IPS DF 4.7 (cell line): ENCODE results near the gene UBN2.
"Not testable (repeated sequence)": the region's sequence is repeated elsewhere in the genome, so short reads cannot be mapped to it uniquely, and the experiment has no call there.

Experiments used
- DNase-seq: peaks from one replicate; pipeline ENCODE4 v3.0.0-alpha.2; 2013; ENCODE audit warnings: low spot score; ENCODE audit errors: extremely low read depth

The UBN2 gene

DNA sequence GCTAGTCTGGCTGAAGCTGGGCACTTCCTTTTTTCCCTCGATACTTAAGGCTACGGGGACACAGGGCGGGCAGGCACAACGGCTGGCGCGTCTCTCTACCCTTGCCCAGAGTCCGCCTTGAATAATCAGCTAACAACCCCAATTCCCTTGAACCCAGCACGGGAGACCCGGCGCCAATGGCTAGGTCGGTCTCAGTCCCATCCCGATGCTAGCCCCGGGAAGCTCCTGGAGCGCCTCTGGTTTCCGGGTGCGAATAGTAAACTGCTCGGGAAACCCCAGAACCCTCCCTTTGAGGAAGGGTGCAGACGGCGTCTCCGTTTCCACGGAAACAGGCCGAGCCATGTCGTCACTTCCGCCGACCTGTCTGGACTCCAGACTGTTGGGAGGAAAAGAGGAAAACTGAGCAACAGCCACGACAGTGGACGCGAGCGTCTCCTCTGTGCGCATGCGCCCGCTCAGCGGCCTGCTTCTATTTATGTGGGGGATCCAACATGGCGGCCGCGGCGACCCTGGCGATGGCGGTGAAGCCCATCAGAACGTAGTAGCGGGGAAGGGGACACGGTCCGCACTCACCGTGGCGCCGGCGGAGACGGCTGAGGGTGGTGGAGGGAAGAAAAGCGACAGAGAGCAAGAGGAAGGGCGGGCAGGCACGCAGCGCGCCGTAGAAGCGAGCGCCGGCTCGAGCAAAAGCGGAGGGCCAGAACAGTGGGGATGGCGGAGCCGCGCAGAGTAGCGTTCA, at the start of gene UBN2:
TSS of gene UBN2 (plus strand) at position 464 of the 739 bp plus-strand sequence. CDS start at position 712, 248 bp downstream.
- peak; percentile 99 for DNase-seq

- DNase-seq, result no peak
These were observed 49.6 kb upstream of the UBN2 start for GRCh38 chr7:139181404-139181803.

GRCh38 chr7:139182363-139182762, 48.7 kb upstream of the UBN2 start:
- peak; percentile 66 for DNase-seq

- no peak for DNase-seq
These were observed 47.8 kb upstream of the UBN2 start for GRCh38 chr7:139183251-139183650.

DNA sequence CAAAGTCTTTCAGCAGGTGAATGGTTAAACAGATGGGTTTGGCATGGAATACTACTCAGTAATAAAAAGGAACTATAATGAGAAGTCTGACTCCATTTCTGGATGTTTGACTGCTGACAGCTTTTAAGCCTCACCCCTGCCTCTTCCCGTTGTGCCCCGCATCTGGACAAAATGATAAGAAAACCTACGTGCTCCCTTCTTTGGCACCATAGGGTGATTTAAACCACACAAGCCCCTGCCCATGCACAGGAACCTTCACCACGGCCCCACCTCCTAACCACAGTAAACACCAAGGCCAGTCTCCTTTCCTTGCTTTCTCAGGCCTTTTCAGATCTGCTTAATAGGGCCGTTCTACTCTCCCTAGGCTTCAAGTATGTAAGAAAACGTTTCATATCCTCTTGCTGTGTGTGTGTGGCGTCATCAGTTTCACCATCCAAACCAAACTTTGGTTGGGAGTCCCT, 47.1 kb upstream of the UBN2 start:
- no peak for DNase-seq

DNA sequence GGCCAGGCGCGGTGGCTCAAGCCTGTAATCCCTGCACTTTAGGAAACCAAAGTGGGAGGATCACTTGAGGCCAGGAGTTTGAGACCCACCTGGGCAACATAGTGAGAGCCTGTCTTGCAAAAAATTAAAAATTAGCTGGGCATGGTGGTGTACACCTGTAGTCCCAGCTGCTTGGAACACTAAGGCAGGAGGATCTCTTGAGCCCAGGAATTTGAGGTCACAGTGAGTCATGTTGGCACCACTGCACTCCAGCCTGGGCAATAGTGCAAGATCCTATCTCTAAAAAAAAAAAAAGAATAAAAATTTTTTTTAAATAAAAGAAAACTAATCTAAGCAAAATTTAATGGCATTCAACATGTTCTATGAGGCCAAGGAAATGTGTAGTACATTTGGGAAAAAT, 44.9 kb upstream of the UBN2 start:
- no peak for DNase-seq

DNA sequence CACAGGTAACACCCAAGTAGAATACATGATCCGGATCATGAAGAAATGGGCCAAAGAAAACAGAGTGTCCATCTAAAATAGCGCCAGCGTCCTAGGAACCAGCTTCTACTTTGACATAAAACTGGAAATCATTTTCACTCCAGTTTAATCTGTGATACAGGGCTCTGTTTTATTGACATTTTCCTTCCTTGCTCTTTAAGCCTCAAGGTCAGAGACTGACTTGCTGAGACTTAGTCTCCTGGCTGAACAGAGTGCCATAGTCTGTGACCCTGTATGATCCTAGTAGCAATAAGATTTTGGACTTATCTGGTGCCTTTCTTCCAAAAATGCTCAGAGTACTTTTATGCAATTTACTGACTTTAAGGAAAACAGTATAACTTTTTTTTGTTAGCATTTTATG, 41.7 kb upstream of the UBN2 start:
- DNase-seq, result no peak

DNA sequence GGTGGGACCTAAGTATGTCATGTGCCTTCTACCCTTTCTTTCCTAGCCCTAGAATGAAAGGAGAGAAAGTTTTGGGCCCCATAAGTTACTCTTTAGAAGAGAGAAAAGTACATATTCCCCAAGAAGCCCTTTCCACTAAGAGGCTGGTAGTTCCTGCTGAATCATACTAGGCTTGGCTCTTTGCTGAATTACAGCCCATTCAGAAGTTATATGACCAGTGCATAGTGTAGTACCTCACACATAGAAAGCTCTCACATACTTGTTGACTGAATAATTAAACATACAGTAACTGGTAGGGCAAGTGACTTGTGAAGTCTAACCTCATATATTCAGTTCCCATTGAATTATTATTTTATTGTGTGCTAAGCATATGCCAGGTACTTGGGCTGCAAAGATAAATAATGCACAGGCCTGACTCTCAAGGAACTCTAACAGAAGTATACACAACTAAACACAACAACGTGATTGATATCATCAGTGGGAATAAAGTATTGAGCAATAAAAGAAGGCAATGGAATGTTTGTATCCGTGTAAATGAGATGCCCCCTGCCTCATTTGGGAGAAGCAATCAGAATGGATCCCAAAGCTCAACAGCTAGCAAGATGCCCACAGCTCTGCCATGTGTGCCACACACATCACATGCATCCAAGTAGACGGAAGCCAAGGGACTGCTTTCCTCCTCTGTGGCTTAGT, 38.9 kb upstream of the UBN2 start:
- DNase-seq, result no peak

GRCh38 chr7:139200382-139200781, 30.7 kb upstream of the UBN2 start:
- no peak for DNase-seq

DNA sequence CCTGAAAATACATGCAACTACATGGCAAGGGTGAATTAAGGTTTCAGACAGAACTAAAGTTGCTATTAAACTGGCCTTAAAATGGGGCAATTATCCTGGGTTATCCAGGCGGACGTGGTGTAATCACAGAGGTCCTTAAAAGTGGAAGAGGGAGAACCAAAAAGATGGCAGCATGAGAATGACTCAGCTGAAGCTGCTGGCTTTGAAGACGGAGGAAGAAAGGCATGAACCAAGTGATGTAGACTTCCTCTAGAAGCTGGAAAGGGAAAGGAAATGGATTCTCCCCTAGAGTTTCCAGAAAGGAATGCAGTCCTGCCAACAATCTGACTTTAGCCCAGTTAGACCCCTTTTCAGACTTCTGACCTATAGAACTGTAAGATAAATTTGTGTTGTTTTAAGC, 27.0 kb upstream of the UBN2 start:
- DNase-seq, result no peak

- no peak for DNase-seq
These were observed 25.2 kb upstream of the UBN2 start for GRCh38 chr7:139205843-139206242.

GRCh38 chr7:139212133-139212532, 18.9 kb upstream of the UBN2 start:
- no peak for DNase-seq

- DNase-seq, result not testable (repeated sequence)
These were observed 17.5 kb upstream of the UBN2 start for GRCh38 chr7:139213489-139213888.

DNA sequence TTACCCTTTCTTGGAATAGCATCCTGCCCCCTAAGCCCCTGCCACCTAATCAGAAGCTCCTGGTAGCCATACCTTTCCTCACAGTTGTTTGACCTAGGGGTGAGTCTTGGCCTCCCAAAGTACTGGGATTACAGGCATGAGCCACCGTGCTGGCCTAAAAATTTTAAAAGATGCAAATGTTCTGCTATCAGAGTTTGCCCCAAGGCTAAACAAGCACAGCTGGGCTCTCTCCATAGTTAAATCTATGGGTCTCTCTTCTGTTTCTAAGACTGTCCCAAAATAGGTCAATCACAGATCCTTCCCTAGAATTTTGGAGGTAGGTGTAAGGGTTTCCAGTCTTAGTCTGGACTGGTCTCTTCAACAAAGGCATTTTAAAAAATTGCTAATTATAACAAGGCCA, 12.9 kb upstream of the UBN2 start:
- DNase-seq, result no peak

GRCh38 chr7:139224219-139224618, 6.8 kb upstream of the UBN2 start:
- DNase-seq, result no peak

GRCh38 chr7:139224836-139225235, 6.2 kb upstream of the UBN2 start:
- not testable (repeated sequence) for DNase-seq

DNA sequence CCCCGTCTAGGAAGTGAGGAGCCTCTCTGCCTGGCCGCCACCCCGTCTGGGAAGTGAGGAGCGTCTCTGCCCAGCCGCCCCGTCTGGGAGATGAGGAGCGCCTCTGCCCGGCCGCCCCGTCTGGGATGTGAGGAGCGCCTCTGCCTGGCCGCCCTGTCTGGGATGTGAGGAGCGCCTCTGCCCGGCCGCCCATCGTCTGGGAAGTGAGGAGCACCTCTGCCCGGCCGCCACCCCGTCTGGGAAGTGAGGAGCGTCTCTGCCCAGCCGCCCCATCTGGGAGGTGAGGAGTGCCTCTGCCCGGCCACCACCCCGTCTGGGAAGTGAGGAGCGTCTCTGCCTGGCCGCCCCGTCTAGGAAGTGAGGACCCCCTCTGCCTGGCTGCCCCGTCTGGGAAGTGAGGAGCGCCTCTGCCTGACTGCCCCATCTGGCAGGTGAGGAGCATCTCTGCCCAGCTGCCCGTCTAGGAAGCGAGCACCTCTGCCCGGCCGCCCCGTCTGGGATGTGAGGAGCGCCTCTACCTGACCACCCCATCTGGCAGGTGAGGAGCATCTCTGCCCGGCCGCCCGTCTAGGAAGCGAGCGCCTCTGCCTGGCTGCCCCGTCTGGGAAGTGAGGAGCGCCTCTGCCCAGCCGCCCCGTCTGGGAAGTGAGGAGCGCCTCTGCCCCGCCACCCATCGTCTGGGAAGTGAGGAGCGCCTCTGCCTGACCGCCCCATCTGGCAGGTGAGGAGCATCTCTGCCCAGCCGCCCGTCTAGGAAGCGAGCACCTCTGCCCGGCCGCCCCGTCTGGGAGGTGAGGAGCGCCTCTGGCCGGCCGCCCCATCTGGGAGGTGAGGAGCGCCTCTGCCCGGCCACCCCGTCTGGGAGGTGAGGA, 5.5 kb upstream of the UBN2 start:
- DNase-seq, result not testable (repeated sequence)

GRCh38 chr7:139226158-139226515, 4.9 kb upstream of the UBN2 start:
- DNase-seq, result not testable (repeated sequence)

- not testable (repeated sequence) for DNase-seq
These were observed 4.0 kb upstream of the UBN2 start for GRCh38 chr7:139226988-139227488.

DNA sequence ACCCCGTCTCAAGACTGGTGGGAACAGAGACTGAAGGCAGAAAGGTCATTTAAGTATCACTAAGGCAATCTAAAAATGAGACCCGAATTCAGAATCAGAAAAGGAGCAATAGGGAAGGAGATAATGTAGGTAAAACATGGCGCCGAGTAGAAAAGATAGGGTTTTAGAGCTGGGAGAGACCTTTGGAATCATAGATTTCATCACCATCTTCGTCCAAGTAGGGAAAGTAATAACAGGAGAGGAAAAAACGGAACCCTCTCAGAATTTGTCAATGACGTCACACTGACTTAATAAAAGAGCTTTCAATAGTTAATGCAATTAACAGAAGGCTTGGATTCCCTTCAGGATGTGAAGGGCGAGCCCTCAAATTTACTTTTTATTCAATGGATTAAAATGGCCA, 1.0 kb upstream of the UBN2 start:
- no peak for DNase-seq

DNA sequence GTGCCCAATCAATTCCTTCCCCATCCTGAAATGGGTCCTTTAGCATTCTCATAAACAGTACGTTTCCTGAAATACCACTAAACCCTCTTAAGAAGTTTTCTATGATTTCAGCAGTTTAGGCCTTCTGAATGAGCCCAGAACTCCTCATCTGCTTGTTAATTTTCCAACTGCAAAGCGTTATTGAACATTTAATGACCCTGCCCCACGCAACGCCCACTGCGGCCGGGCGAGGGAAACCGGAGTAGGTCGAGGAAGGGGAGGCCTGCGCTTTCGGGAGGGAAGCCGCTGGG, 608 bp upstream of the UBN2 start:
- DNase-seq, result no peak
